Kidney epithelial cell (primary cell): ENCODE data around the gene EIF2S2. TPM values are rescaled to one million over a fixed set of nuclear protein-coding genes. Genes with fewer than 3 reads are reported as not detected.

Source experiments
- DNase-seq: peaks from one replicate; pipeline ENCODE4 v3.0.0-alpha.2; 2010; ENCODE audit warnings: low read depth
- H3K27me3 ChIP-seq: 2 replicates; pipeline ENCODE4 v1.6.0; 2011; ENCODE audit warnings: low read length; ENCODE audit not compliant: control insufficient read depth, insufficient read depth
- H3K36me3 ChIP-seq: 2 replicates; pipeline ENCODE4 v1.5.1; 2011; ENCODE audit warnings: low read length; ENCODE audit not compliant: control insufficient read depth, insufficient read depth
- H3K4me3 ChIP-seq: 2 replicates; pipeline ENCODE4 v1.5.1; 2011; ENCODE audit warnings: low read depth, mild to moderate bottlenecking, control low read depth, low read length
- CTCF ChIP-seq: IDR thresholded peaks from 2 replicates; pipeline ENCODE4 v1.5.1; 2011; ENCODE audit warnings: mild to moderate bottlenecking, moderate library complexity, low read length, control low read depth, inconsistent platforms; ENCODE audit not compliant: insufficient read depth, poor library complexity, severe bottlenecking
- total RNA-seq: library from RNA; depleted of rRNA; stranded (reverse); fragments of >200 nt; gene quantifications from 2 replicates; pipeline ENCODE4 v1.2.3, GENCODE V29; 2015

EIF2S2 gene
- total RNA-seq, 1 donor from 2014 or later, result 132 TPM

GRCh38 chr20:34088305-34089174 is 23.5 kb downstream of the EIF2S2 start:
- no peaks in the 10 kb centered on the region for H3K27me3 ChIP-seq
- peaks cover 2% of the 10 kb centered on the region for H3K36me3 ChIP-seq
- no peak for TF ChIP-seq CTCF
- H3K4me3 ChIP-seq, result no peak overlapping the region
- DNase-seq, result no peak

- no peak for DNase-seq
- H3K36me3 ChIP-seq, result peaks cover 2% of the 10 kb centered on the region
- H3K27me3 ChIP-seq, result no peaks in the 10 kb centered on the region
- H3K4me3 ChIP-seq, result no peak overlapping the region
- no peak for TF ChIP-seq CTCF
Measured at GRCh38 chr20:34085544-34086040, 26.5 kb downstream of the EIF2S2 start.

GRCh38 chr20:34084227-34084923 is 27.7 kb downstream of the EIF2S2 start:
- no peaks in the 10 kb centered on the region for H3K27me3 ChIP-seq
- DNase-seq, result no peak
- peaks cover 2% of the 10 kb centered on the region for H3K36me3 ChIP-seq

GRCh38 chr20:34083781-34084180 is 28.3 kb downstream of the EIF2S2 start:
- no peak for DNase-seq
- TF ChIP-seq CTCF, result no peak
- Histone ChIP-seq H3K4me3 (no peak overlapping the region), H3K36me3 (peaks cover 2% of the 10 kb centered on the region), H3K27me3 (no peaks in the 10 kb centered on the region)

More at GRCh38 chr20:34084227-34084923, 27.7 kb downstream of the EIF2S2 start:
- TF ChIP-seq CTCF, result no peak
- no peak overlapping the region for H3K4me3 ChIP-seq

GRCh38 chr20:34083137-34083536 is 28.9 kb downstream of the EIF2S2 start:
- TF ChIP-seq CTCF, result no peak
- no peak for DNase-seq

More at GRCh38 chr20:34083137-34083536, 28.9 kb downstream of the EIF2S2 start:
- Histone ChIP-seq H3K36me3 (peaks cover 1% of the 10 kb centered on the region), H3K27me3 (no peaks in the 10 kb centered on the region), H3K4me3 (no peak overlapping the region)
